ENCODE measurements around the gene AK3.
A peak's percentile ranks its signal among the peaks of the same experiment; 100 is the strongest.

The AK3 gene

GRCh38 chr9:4740638-4741364 lies at the start of gene AK3:
Gene AK3 (minus strand): TSS chr9:4741202. CDS start chr9:4741087, 115 bp downstream.
- TF ChIP-seq REST (IDR thresholded peaks at IDR 0.05; ENCODE audit: low read depth) (no peak), EGR1 (IDR thresholded peaks at IDR 0.05) (peak; percentile 3; the same call in 1 of the 2 replicates), EP300 (IDR thresholded peaks at IDR 0.05; ENCODE audit: borderline replicate concordance) (no peak), CEBPB (IDR thresholded peaks at IDR 0.05) (no peak), TAF1 (IDR thresholded peaks at IDR 0.05; ENCODE audit: low read depth) (peak; percentile 74; the same call in 1 of the 2 replicates), NFIC (IDR thresholded peaks at IDR 0.05) (no peak), TEAD4 (IDR thresholded peaks at IDR 0.05) (no peak), MAX (IDR thresholded peaks at IDR 0.05) (peak; percentile 70), RAD21 (IDR thresholded peaks at IDR 0.05; ENCODE audit: low read depth) (peak; percentile 17; the same call in 1 of the 2 replicates), CREB1 (IDR thresholded peaks at IDR 0.05; ENCODE audit: low read depth) (no peak), ZBTB7A (IDR thresholded peaks at IDR 0.05; ENCODE audit: low read depth) (peak; percentile 66), TCF12 (IDR thresholded peaks at IDR 0.05; ENCODE audit: low read depth) (no peak), USF1 (IDR thresholded peaks at IDR 0.05) (no peak), FOXM1 (IDR thresholded peaks at IDR 0.05; ENCODE audit: borderline replicate concordance, low read depth) (no peak), YY1 (IDR thresholded peaks at IDR 0.05; ENCODE audit: low read depth) (no peak)

GRCh38 chr9:4788703-4789102 lies 47.7 kb upstream of the AK3 start:
- TF ChIP-seq YY1 (IDR thresholded peaks at IDR 0.05; ENCODE audit: low read depth) (no peak), TAF1 (IDR thresholded peaks at IDR 0.05; ENCODE audit: low read depth) (no peak), TCF12 (IDR thresholded peaks at IDR 0.05; ENCODE audit: low read depth) (no peak)

GRCh38 chr9:4787876-4788275 lies 46.9 kb upstream of the AK3 start:
- TF ChIP-seq USF1 (IDR thresholded peaks at IDR 0.05) (no peak), CREB1 (IDR thresholded peaks at IDR 0.05; ENCODE audit: low read depth) (no peak)

GRCh38 chr9:4786599-4786998 lies 45.6 kb upstream of the AK3 start:
- no peak for TF ChIP-seq EGR1 (IDR thresholded peaks at IDR 0.05)
- no peak for TF ChIP-seq CEBPB (IDR thresholded peaks at IDR 0.05)
- TF ChIP-seq REST (IDR thresholded peaks at IDR 0.05; ENCODE audit: low read depth) = peak; percentile 65

- TF ChIP-seq NFIC (IDR thresholded peaks at IDR 0.05) = no peak
- TF ChIP-seq TEAD4 (IDR thresholded peaks at IDR 0.05) = no peak
- no peak for TF ChIP-seq CEBPB (IDR thresholded peaks at IDR 0.05)
- TF ChIP-seq USF1 (IDR thresholded peaks at IDR 0.05) = no peak
- no peak for TF ChIP-seq EGR1 (IDR thresholded peaks at IDR 0.05)
Observed at GRCh38 chr9:4784403-4784802, 43.4 kb upstream of the AK3 start.

- TF ChIP-seq MAX (IDR thresholded peaks at IDR 0.05) (no peak), FOXM1 (IDR thresholded peaks at IDR 0.05; ENCODE audit: borderline replicate concordance, low read depth) (no peak), CEBPB (IDR thresholded peaks at IDR 0.05) (no peak), REST (IDR thresholded peaks at IDR 0.05; ENCODE audit: low read depth) (no peak), ZBTB7A (IDR thresholded peaks at IDR 0.05; ENCODE audit: low read depth) (no peak), USF1 (IDR thresholded peaks at IDR 0.05) (no peak)
Observed at GRCh38 chr9:4781408-4781807, 40.4 kb upstream of the AK3 start.

All from Ishikawa (cell line).